Measurements from ENCODE around the gene CMC2. TPM values are rescaled to one million over a fixed set of nuclear protein-coding genes. Genes with fewer than 3 reads are reported as not detected.
A peak's percentile ranks its signal among the peaks of the same experiment; 100 is the strongest.

The CMC2 gene
- total and polyA plus RNA-seq, 9 of the 15 experiments (the other 6 are each of a cell fraction or from before 2014, with no cell fraction given) = 122 to 501 (median 172) TPM

- peak; percentile 24; the same call in 1 of the 2 replicates for TF ChIP-seq KLF6 (CRISPR knock-in tag; IDR thresholded peaks at IDR 0.05; ENCODE audit: borderline replicate concordance)
- peak; percentile 69 for TF ChIP-seq NFIC (IDR thresholded peaks at IDR 0.05)
- peak; percentile 74 for TF ChIP-seq ZBED1 (IDR thresholded peaks at IDR 0.05)
- TF ChIP-seq ZBTB12 (CRISPR knock-in tag; IDR thresholded peaks at IDR 0.05) = peak; percentile 85
- TF ChIP-seq FOXA3 (CRISPR knock-in tag; conservative IDR thresholded peaks at IDR 0.05 in 1 of 2, IDR thresholded peaks at IDR 0.05 in 1 of 2) = no peak
- TF ChIP-seq ZNF165 (CRISPR knock-in tag; IDR thresholded peaks at IDR 0.05; ENCODE audit: borderline replicate concordance) = peak; percentile 70; the same call in 1 of the 2 replicates
- peak; percentile 84 for TF ChIP-seq GABPB1 (CRISPR knock-in tag; IDR thresholded peaks at IDR 0.05)
- TF ChIP-seq HEY1 (CRISPR knock-in tag; IDR thresholded peaks at IDR 0.05; ENCODE audit: borderline replicate concordance) = no peak
- 0 out of 2 replicates have a peak, but pooled peaks have one; percentile 35 for TF ChIP-seq ZNF133 (CRISPR knock-in tag; IDR thresholded peaks at IDR 0.05)
- 0 out of 2 replicates have a peak, but pooled peaks have one; percentile 6 for TF ChIP-seq RERE (CRISPR knock-in tag; IDR thresholded peaks at IDR 0.05; ENCODE audit: borderline replicate concordance)
- TF ChIP-seq ZNF586 (CRISPR knock-in tag; conservative IDR thresholded peaks at IDR 0.05) = no peak
- no peak; the same call in 1 of the 2 replicates for TF ChIP-seq ATF4 (CRISPR knock-in tag; IDR thresholded peaks at IDR 0.05)
- TF ChIP-seq HBP1 (CRISPR knock-in tag; IDR thresholded peaks at IDR 0.05) = peak; percentile 87
- TF ChIP-seq ZC3H8 (IDR thresholded peaks at IDR 0.05) = peak; percentile 79; the same call in 1 of the 2 replicates
- no peak for TF ChIP-seq EWSR1 (IDR thresholded peaks at IDR 0.05; ENCODE audit: borderline replicate concordance, low read depth, partially characterized antibody)
- peak; percentile 29; the same call in 1 of the 2 replicates for TF ChIP-seq ZZZ3 (IDR thresholded peaks at IDR 0.05)
- peak; percentile 88 for TF ChIP-seq PHF8 (IDR thresholded peaks at IDR 0.05; ENCODE audit: borderline replicate concordance, low read length)
Measured at GRCh38 chr16:81006813-81007695, at the start of gene CMC2, which contains the start of gene CENPN (continued).
